ENCODE data around the gene TPSD1.
A peak's percentile ranks its signal among the peaks of the same experiment; 100 is the strongest.

Gene TPSD1

DNA sequence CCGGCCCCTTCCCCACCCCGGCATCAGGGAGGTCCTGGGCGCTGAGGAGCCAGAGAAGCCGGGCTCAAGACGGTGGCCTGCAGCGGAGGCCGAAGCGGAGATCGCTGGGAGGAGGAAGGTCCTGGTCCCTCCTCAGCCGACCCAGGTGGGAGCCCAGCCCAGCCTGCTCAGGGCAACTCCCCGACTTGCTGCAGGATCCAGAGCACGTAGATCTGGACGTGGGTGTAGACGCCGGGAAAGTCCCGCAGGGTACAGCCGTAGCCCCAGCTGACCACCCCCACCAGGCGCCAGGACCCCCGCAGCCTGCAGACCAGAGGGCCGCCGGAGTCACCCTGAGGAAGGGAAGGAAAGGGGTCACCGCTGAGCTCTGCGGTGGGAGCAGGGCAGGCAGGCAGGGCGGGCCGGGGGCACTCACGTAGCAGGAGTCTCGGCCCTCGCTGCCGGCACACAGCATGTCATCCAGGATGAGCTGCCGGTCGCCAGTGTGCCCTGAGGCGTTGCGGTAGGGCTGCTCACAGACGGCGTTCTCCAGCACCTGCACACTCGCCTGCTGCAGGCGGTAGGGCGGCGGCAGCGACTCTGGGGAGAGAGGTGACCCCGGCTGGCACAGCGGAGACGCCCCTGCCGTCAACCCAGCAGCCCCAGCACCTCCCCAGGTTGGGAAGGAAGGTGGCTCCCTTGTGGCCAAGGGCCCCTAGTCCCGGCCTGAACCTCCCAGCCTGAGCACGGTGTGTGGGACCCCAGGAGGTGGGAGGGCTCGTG, 5.4 kb downstream of the TPSD1 start:
- DNase-seq (ENCODE audit: low spot score) = peak; percentile 53
- TF ChIP-seq, protein P1, sequence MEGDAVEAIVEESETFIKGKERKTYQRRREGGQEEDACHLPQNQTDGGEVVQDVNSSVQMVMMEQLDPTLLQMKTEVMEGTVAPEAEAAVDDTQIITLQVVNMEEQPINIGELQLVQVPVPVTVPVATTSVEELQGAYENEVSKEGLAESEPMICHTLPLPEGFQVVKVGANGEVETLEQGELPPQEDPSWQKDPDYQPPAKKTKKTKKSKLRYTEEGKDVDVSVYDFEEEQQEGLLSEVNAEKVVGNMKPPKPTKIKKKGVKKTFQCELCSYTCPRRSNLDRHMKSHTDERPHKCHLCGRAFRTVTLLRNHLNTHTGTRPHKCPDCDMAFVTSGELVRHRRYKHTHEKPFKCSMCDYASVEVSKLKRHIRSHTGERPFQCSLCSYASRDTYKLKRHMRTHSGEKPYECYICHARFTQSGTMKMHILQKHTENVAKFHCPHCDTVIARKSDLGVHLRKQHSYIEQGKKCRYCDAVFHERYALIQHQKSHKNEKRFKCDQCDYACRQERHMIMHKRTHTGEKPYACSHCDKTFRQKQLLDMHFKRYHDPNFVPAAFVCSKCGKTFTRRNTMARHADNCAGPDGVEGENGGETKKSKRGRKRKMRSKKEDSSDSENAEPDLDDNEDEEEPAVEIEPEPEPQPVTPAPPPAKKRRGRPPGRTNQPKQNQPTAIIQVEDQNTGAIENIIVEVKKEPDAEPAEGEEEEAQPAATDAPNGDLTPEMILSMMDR (IDR thresholded peaks at IDR 0.05; ENCODE audit: extremely low read depth, missing control alignments) = no peak

DNA sequence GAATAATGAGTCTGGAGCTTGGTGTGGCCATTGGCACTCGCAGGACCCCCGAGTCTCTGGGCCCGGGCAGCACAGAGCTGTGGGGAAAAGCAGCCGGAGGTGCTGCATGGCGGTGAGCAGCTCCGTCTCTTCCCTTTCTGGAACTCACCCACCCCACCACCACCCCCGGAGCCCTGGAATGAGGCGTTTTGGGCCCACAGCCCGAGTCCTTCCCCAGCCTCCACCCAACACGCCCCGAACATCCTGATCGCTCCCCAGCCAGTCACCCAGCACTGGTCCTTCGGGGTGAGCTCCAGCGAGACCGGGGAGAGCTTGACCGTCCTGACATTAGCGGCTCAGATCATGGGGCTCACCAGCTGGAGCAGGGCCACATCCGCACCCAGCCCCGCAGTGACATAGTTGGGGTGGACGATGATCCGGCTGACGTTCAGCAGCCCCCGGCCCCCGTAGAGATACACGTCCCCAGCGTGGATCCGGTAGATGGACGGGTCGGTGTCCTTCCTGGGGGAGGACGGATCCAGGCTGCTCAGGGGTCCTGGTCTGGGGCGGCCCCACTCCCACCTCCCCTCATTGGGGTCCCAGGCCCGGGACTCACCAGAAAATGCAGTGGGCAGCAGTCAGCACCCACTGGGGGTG, 6.5 kb downstream of the TPSD1 start:
- no peak for DNase-seq (ENCODE audit: low spot score)
- TF ChIP-seq, protein P1 (IDR thresholded peaks at IDR 0.05; ENCODE audit: extremely low read depth, missing control alignments) = no peak

DNA sequence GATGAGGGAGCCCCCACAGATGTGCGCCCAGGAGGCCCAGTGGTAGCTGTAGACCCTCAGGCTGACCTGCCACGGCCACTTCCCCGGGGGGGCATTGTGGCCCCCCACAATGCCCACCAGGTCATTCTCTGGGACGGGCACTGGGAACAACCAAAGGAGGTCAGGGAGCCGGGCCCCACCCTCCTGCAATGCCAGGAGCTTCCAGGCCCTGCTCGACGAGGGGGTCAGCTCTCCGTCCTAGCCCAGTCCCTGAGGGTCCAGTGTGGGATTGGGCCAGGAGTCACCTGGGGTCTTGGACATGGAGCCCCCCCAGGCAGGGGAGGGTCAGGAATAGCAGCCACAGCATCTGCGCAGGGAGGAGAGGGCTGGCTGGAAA, 7.0 kb downstream of the TPSD1 start:
- no peak for DNase-seq (ENCODE audit: low spot score)
- TF ChIP-seq, protein P1 (IDR thresholded peaks at IDR 0.05; ENCODE audit: extremely low read depth, missing control alignments) = no peak

DNA sequence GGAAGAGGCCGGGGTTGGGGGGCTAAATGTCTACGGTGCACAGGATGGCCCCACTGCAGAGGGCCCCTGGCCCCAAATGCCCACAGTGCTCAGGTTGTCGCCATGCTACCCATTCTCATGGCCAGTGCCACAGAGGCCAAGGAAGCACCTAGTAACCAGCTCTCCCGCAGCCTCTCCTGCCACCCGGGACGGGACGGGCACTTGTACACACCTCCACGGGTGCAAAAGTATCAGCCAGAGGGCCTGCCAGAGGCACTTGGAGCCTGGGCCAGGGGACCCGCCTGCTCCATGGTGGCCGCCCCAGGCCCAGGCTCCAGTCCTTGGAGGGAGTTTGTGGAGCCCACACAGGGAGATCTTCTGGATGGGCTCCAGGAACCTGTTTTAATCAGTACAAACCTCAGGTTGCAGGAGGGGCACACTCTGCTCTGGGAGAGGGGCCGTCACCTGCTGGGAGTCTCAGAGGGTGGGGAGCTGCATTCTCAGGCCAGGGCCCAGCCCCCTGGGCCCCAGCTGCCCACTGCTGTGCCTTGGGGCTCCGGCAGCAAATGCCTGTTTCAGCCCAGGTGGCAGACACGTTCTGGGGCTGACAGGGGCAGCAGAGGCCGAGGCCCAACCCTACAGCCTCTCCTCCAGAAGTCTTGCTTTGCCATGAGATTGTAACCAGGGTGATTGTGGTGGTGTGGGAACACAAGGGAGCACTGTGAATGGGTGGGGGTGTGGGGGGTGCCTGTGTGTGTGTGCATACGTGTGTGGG, 7.9 kb downstream of the TPSD1 start:
- TF ChIP-seq, protein P1 (IDR thresholded peaks at IDR 0.05; ENCODE audit: extremely low read depth, missing control alignments) = no peak

DNA sequence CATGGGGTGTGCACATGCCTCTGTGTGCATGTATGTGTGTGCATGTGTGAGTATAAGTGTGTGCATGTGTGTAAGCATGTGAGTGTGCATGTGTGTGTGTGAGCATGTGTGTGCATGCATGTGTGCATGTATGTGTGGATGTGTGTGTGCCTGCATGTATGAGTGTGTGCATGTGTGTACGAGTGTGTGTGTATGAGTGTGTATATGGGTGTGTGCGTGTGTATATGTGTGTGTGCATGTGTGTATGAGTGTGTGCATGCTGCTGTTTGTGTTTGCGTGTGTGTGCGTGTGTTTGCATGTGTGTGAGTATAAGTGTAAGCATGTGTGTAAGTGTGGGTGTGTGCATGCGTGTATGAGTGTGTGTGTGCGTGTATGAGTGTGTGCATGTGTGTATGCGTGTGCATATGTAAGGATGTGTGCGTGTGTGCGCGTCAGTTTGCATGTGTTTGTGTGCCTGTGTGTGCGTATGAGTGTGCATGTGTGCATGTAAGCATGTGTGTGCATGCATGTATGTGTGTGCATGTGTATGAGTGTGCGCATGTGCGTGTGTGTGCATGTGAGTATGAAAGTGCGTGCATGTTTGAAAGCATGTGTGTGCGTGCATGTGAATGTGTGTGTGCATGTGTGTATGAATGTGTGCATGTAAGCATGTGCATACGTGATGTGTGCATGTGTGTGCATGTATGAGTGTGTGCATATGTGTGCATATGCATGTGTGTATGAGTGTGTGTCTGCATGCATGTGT, 8.6 kb downstream of the TPSD1 start:
- TF ChIP-seq, protein P1 (IDR thresholded peaks at IDR 0.05; ENCODE audit: extremely low read depth, missing control alignments) = no peak
- DNase-seq (ENCODE audit: low spot score) = no peak

More for the DNA sequence above, 7.9 kb downstream of the TPSD1 start:
- no peak for DNase-seq (ENCODE audit: low spot score)

DNA sequence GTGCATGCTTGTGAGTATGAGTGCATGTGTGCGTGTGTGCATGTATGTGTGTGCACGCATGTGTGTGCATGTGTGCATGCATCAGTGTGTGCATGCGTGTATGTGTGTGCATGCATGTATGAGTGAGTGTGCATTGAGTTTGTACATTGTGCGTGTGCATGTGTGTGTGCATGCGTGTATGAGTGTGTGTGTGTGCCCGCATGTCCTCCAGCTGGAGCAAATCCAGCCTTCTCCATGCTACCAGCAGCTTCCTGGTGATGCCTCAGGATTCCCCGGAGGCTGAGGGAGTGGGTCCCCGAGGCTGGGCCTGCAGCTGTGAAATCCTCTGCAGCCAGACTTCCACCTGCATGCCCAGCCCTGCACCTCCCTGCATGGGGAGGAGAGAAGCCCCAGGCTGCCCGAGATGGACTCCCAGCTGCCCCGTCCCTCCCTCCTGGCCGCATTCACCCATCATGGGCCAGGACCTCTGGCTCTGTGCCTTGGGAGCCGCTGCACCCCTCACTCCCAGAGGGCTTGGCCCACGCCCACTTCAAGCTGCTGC, 9.3 kb downstream of the TPSD1 start:
- TF ChIP-seq, protein P1 (IDR thresholded peaks at IDR 0.05; ENCODE audit: extremely low read depth, missing control alignments) = no peak
- no peak for DNase-seq (ENCODE audit: low spot score)

Data from GM20000 (cell line).